Choroid plexus epithelial cell (primary cell): Measurements from ENCODE around the gene RCBTB2.
A peak's percentile ranks its signal among the peaks of the same experiment; 100 is the strongest.

Experiments
- DNase-seq: peaks from one replicate; pipeline ENCODE4 v3.0.0-alpha.2; 2010; ENCODE audit warnings: low read depth
- H3K4me3 ChIP-seq: 2 replicates; pipeline ENCODE4 v1.5.1; 2011; ENCODE audit warnings: low read depth, mild to moderate bottlenecking, control low read depth, low read length, moderate library complexity
- TF ChIP-seq, protein P1 (sequence below): conservative IDR thresholded peaks from 2 replicates; pipeline ENCODE4 v1.5.1; 2011; ENCODE audit warnings: low read depth, mild to moderate bottlenecking, control low read depth, inconsistent platforms, low read length, moderate library complexity

Gene RCBTB2

DNA sequence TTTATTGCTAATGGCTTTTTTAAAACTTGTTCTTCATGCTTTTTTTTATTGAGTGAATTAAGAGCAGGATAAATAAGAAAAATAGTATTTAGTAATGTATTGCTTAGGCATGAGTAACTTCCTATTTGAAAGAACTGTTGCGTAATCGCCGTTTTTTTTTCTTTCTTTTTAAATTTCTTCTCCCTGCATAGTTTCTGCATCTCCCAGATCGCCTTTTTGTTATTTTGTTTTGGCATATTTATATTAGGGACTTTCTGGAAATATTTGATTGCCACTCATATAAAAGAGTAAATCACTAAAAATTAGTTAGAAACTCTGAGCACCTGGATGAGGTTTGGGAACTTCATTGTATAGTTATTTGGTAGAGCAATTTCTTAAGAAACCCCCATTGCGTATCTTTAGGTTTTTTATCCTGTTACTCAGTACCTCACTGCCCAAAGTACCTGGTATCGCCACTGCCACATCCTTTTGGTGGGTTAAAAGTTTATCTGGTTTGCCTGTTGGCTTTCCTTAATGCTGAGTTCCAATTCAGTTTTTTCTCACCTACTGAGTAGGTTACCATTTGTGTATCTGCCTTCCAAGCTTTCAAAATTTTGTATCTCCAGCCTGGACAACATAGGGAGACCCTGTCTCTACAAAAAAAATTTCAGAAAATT lies 83.8 kb downstream of the RCBTB2 start:
- no peak overlapping the region for H3K4me3 ChIP-seq
- peak; percentile 81 for DNase-seq
- TF ChIP-seq, protein P1, sequence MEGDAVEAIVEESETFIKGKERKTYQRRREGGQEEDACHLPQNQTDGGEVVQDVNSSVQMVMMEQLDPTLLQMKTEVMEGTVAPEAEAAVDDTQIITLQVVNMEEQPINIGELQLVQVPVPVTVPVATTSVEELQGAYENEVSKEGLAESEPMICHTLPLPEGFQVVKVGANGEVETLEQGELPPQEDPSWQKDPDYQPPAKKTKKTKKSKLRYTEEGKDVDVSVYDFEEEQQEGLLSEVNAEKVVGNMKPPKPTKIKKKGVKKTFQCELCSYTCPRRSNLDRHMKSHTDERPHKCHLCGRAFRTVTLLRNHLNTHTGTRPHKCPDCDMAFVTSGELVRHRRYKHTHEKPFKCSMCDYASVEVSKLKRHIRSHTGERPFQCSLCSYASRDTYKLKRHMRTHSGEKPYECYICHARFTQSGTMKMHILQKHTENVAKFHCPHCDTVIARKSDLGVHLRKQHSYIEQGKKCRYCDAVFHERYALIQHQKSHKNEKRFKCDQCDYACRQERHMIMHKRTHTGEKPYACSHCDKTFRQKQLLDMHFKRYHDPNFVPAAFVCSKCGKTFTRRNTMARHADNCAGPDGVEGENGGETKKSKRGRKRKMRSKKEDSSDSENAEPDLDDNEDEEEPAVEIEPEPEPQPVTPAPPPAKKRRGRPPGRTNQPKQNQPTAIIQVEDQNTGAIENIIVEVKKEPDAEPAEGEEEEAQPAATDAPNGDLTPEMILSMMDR = no peak

DNA sequence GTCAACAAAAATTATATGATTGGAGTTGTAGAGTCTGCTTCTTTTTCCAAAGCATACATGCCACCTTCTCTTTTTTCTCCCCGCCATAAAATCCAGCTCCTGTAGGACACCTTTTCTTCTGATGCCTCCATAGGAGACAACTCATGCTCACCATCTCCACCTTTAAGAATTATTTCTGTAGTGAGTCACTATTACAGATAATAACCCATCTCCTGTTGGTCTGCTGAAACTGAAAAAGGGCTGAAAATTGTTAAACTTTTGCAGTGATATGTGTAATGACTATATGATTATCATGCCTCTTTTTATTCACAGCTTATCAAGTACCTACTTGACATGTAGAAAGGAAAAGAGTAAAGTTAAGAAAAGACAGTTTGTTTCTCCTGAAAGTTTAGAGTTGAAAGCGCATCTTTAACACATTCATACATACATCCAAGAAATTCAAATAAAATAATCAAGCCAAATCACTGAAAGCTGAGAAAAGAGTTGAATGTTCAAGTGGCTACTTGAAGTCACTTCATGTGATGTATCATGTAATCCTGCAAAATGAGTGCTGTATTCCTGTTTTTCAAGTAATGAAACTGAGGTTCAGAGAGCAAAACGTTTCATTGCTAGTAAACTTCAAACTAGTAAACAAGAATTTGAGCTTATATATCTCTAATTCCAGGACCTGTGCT lies 84.5 kb downstream of the RCBTB2 start:
- DNase-seq = no peak
- TF ChIP-seq, protein P1 = no peak
- H3K4me3 ChIP-seq = no peak overlapping the region

DNA sequence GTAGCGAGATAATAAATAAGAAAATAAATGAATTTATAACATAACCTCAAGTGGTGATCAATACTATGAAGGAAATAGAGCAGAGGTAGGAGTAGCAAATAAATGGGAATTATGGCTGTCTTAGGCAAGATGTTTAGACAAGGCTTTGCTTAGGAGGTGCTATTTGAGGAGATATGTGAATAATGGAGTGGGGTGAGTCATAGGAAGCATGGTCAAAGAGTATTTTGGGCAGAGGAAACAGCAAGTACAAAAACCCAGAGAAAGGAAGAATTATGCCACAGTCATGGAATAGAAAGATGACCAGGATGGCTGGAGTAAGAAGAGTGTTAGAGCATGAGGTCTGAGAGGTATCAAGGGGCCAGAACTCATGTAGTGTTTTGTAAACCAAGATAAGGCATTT lies 86.4 kb downstream of the RCBTB2 start:
- DNase-seq = peak; percentile 75

DNA sequence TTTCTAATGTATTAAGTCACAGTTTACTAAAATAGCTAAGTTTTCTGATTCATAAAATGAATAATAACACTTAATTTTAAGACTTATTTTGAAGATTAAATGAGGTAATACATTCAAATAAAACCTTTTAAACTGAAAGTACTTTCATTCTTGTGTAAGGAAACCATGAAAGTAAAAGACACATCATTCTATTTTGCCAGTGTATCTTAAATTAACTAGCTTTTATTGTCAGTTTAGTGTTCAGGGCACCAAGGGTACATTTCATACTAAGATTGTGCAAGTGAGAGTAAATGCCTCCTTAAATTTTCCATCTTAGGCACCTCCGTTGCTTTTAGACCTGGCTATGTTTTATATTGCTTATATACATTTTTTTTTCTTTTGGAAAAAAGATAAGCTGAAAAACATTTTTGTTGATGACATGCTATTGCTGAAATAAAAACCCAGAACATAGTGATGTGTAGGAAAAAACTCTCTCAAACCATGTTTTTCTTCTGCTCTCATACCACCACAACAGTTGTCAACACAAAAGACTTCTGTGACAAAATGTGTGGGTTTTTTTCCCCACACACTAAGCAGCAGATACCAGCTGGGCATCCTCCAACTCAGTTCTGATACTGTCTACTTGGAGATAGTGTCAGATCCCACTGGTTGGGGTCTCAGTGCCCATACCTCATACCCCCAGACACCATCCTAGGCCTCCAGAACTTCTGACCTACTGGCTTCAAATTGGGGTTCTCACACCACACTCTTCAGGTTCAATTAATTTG lies 89.3 kb downstream of the RCBTB2 start:
- DNase-seq = no peak
- no peak overlapping the region for H3K4me3 ChIP-seq
- TF ChIP-seq, protein P1 = no peak

More for the DNA sequence above, 86.4 kb downstream of the RCBTB2 start:
- H3K4me3 ChIP-seq = no peak overlapping the region
- TF ChIP-seq, protein P1 = no peak
